Measurements from ENCODE around the gene PGA5.

PGA5 gene

GRCh38 chr11:61294717-61295595, 54.0 kb downstream of the PGA5 start, which contains the start of gene VWCE:
VWCE (minus strand) TSS chr11:61295316; CDS start chr11:61295037, 279 bp downstream.
- no peak for DNase-seq (ENCODE audit: low read depth)

DNA sequence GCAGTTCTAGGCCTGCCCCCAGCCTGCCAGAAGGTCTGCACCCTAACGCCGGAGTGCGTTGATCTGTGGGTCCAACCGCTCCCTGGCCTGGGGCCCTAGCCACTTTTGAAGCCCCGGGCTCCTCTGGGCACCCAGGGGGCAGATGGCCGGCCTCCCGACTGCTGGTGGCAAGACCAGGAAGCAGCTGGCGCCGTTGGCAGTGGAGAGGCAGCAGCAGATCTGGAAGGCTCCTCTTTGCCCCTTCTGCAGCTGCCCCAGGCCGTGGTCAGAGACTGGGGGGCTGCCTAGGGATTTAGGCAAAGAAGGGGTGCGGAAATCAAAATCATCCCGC, 54.6 kb downstream of the PGA5 start:
- DNase-seq (ENCODE audit: low read depth), result no peak

GRCh38 chr11:61297341-61297740, 56.4 kb downstream of the PGA5 start:
- no peak for DNase-seq (ENCODE audit: low read depth)

- peak; percentile 17 for DNase-seq (ENCODE audit: low read depth)
Observed at GRCh38 chr11:61297746-61298145, 56.8 kb downstream of the PGA5 start.

- DNase-seq (ENCODE audit: low read depth), result no peak
Observed at GRCh38 chr11:61298663-61299244, 57.8 kb downstream of the PGA5 start.
